Nucleus accumbens (tissue), 56 donors: ENCODE measurements around the gene KRTAP10-3.

Experiments used
- DNase-seq, 56 donors: peaks; one replicate each; lab custom pipeline; 2025; lab: John Stamatoyannopoulos, UW

Gene KRTAP10-3

DNA sequence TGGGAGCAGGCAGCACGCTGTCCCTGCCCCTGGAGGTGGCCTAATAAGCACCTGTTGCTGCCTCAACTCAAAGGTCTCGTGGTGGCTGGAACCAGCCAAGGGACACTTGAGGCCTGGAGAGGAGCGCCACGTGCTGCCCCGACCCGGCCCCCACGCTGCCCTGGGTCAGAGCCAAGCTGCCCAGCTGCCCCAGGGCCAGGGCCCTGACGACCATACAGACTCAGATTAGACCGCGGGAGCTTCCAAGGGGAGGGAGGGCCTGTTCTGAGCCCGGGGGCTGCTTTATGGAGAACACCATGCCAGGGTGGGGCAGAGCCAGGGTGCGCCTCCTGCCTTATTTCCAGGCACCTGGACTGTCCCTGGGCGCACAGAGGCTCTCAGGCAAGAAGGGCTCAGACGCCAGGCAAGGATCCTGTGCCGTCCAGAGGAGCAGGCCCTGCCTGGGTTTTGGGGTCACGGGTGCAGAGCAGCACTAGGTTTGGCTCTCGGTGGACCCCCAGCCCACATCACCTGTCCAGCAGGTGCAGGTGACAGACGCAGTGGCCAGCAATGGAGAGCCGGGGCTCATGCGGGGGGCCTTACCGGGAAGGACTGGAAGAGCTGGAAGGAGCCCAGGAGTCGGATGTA lies 37.2 kb downstream of the KRTAP10-3 start:
- DNase-seq = no peak

DNA sequence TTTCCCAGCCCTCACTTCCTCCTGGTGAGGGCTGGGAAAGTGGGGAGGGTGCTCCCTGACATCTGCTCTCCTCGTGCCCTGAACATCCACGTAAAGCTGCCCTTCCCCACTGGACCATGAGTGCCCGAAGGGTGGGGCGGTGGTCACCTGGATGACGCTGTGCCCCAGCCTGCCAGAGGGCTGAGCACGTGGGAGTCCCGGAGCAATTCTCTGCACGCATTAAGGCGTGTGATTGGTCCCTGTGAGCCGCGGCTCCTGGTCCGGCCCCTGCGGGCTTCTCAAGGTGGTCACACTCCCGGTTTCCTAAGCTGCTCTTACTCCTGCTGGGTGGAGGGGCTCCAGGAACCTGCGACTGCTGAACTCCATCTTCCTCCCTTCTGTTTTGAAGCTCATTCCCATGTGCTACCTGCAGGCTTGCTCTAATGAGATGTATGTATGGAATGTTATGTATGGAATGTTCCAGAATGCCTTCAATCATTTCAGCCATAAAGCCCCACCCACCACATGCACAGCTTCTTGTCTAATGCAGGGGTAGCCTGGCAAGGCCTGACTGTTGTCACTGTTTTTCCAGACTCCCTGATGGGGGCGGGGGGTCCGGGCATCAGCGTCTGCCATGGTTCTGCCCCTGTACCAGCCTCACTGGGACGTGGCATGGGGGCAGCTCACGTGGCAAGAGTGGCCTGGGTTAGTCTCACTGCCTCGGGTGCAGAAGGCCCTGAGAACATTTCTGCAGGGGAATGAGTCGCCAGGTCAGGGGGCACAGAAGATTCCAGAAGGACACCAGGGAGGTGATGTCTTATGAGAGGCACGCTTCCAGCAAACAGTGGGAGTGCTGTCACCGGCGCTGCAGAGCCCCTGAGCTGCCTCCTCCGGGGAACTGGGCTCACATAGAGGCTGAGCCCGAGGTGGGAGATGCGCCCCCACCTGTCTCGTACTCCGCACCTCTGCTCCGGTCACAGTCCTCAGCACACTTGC lies 38.0 kb downstream of the KRTAP10-3 start:
- no peak for DNase-seq

GRCh38 chr21:44519346-44520325 lies 39.0 kb downstream of the KRTAP10-3 start:
- DNase-seq = no peak

DNA sequence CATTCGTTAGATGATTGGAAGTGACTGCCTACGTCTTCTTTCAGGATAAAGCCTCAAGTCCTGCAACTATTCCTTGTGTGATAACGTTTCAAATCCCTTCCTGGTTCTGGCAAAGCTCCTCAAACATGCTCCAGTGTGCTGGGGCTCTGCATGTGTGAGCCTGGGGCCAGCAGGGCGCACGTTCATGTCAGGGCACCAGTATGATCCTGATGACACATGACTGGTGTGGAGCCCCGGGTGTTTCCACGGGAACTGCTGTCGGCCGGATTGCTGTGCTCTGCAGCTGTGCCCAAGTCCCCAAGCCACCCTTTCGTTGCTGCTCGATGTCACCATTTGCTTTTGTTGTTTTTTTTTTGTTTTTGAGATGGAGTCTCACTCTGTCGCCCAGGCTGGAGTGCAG lies 39.9 kb downstream of the KRTAP10-3 start:
- DNase-seq = no peak

DNA sequence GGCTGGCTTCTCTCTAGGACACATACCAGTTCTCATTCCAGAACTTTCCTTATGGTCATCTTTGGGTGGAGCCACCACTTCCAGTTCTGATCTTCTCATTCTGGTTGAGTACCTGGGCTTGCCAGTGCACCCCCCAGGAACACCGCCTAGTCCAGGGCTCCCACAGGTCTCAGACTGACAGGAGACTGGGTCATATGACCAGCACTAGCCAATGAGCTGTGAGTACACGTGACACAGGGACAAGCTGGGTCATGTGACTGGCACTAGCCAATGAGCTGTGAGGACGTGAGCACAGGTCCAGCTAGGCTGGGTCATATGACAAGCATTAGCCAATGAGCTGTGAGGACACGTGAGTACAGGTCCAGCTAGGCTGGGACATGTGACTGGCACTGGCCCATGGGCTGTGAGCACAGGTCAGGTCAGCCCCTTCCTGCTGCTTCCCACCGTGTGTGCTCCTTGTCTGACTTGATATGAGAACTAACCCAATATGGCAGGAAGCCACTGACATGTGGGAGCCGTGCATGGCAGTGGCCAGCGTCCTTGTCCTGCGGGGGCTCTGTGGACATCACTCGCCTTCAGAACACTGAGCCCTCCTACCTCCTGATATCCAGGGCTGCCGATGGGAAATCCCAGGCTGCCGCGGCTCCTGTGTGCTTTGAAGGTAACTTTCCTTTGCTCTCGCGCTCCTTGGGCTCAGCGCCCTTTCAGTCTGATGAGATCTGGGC lies 41.3 kb downstream of the KRTAP10-3 start:
- peak in 13 of 56 donors; percentile 6 to 76 (median 30) for DNase-seq

DNA sequence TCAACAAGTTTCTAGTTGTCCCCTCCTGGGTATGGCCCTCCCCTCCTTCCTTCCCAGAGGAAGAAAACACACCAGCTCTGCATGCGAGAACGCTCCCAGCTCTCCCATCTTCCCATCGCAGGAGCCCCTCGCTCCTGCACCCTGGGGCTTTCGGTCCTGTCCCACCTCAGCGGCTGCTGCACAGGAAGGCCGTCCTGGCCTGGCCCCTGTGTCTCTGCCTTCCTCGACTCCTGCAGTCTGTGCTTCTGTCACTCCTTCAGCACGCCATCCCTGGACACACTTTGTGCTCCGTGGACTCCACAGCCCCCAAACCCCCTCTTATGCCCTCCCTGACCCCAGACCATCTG lies 41.8 kb downstream of the KRTAP10-3 start:
- DNase-seq = no peak

DNA sequence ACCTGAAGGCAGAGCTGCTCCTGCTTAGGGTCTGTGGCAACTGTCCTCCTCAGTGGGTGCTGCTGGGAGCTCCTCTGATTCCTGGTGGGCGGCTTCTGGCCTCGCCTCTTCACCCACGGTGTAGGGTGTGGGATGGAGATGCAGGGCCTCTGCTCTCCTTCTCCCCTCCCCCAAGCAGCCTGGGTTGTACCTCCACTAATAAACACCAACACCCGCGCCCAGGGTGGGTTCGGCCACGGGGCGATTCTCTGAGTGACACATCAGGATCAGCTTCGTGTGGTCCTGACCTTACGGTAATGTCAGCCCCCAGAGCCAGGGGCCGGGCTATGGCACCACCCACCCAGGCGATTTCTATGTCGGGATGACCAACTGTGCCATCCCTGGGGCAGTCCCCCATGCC lies 42.3 kb downstream of the KRTAP10-3 start:
- no peak for DNase-seq

GRCh38 chr21:44515359-44516165 lies 43.0 kb downstream of the KRTAP10-3 start:
- no peak for DNase-seq

GRCh38 chr21:44514746-44515358 lies 43.7 kb downstream of the KRTAP10-3 start:
- DNase-seq = no peak

DNA sequence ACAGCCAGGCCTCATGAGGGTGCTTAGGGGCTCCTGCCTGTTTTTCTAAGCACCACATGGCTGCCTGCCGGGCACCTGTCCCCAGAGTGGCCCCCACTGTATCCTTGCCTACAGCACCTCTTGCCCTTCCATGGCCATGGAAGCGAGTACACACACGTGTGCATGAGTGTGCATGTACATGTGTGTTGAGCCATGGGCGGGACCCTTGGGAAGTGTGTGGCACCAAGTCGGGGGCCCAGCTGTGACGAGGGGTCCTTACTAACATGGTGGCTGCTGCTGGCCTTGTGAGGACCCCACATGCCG lies 44.4 kb downstream of the KRTAP10-3 start:
- no peak for DNase-seq

DNA sequence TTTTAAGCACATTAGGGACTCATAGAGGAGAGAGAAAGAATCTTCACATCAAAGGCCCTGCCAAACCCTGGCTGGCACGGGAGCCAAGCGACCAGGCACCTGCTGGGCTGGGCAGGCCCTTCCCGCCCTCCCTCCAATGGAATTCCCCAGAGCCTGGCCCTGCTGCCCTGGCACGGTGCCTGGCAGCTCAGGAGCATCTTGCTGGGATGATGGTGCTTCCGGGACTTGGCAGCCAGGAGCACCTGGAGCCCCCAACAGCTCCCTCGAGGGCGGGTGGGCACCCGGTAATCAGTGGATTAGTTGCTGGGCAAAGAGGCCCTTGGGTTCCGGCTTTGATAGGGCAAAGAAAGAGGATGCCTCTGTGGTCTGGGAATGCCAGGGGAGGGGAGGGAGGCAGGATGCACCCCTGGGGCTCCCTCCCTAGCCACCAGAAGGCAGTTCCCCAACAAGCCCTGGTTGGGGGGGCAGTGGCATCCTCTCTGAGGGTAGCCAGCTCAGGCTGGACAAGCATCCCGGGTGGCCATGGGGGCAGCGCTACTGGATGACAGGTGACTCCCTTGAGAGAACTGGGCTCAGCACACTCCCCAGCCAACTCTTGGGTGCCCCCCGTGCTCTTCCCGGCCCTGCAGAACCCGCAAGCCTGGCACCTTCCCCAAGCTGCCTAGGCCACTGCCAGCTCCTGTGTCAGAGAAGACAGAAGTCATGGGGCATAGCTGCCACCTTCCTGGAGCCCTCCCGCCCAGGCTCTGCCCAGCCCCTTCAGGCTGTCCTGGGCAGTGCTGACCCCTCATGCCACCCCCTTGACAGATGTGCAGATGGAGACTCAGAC lies 45.0 kb downstream of the KRTAP10-3 start:
- DNase-seq = no peak

GRCh38 chr21:44512496-44513388 lies 45.9 kb downstream of the KRTAP10-3 start:
- DNase-seq = no peak

GRCh38 chr21:44511938-44512275 lies 46.7 kb downstream of the KRTAP10-3 start:
- DNase-seq = no peak

DNA sequence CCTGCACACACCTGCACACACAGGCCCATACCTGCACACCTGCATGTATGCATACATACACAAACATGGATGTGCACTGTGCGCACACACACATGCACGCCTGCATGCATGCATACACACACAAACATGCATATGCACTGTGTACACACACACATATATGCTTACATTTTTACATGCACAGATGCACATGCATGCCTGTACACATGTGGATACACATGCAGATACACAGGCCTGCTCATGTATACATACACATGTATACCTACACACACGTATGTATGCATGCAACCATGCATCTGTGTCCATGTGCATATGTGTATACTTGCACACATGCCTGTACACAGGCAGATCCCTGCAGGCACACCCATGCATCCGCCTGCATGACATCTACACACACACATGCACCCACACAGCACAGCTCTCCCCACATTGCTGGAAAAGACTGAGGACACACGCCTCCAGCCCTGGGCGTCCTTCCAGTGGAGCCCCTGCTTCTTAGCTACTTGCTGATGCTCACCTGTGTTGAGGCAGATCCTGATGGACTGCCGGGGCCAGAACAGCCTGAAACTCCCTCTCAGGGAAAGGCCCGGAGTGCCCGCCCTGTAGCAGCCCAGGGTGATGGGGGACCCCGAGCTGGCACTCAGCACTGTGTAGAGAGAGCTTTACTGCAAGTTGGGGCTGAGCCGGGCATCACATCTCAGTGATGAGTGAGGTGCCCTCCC lies 47.2 kb downstream of the KRTAP10-3 start:
- no peak for DNase-seq

GRCh38 chr21:44510508-44511218 lies 47.9 kb downstream of the KRTAP10-3 start:
- peak in 11 of 56 donors; percentile 4 to 54 (median 15) for DNase-seq

DNA sequence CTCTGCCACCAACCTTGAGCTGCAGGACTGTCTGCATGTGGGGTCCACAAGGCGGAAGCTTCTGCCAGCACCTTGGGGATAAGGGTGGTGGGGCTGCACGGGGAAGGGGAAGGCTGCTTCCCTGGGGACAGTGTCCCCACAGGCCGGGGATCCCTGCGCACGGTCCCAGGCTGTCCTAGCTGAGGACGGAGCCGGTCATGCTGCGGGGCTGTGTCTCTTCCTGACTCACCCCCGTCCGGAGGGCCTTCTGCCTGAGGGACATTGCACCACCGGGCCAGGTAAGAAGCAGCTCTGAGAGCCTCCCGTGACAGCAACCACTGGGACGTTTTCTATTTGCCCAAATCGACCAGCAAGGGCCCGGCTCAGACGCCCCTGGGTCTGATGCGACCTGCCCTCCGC lies 48.5 kb downstream of the KRTAP10-3 start:
- no peak for DNase-seq
